Upper lobe of left lung (tissue), 6 donors: ENCODE measurements around the gene PLCB4. TPM values are rescaled to one million over a fixed set of nuclear protein-coding genes. Genes with fewer than 3 reads are reported as not detected.

Source experiments
- ATAC-seq, 2 donors: fragments of 200-7000 bp; cut with Tn5 transposase; one replicate each; pipeline ENCODE4 v1.9.1; 2022; ENCODE audit warnings: mild to moderate bottlenecking in 2 of 2, moderate library complexity in 2 of 2; ENCODE audit not compliant: low FRiP score in 2 of 2
- DNase-seq, 2 donors: peaks; one replicate each; pipeline ENCODE4 v3.0.0-alpha.2; 2019 to 2020
- H3K27ac ChIP-seq, 4 donors: fragments of 200-600 bp; sonication (generic); one replicate each; pipeline ENCODE4 v1.5.1; 2016 to 2019
- H3K27me3 ChIP-seq, 4 donors: fragments of 200-600 bp; sonication (generic); one replicate each; pipeline ENCODE4 v1.5.1; 2017 to 2019
- H3K36me3 ChIP-seq, 4 donors: fragments of 200-600 bp; sonication (generic); one replicate each; pipeline ENCODE4 v1.5.1; 2016 to 2019
- H3K4me1 ChIP-seq, 4 donors: fragments of 200-600 bp; sonication (generic); one replicate each; pipeline ENCODE4 v1.5.1; 2018 to 2019
- H3K4me3 ChIP-seq, 4 donors: fragments of 200-600 bp; sonication (generic); one replicate each; pipeline ENCODE4 v1.5.1; 2017 to 2019; ENCODE audit warnings: mild to moderate bottlenecking in 2 of 4, moderate library complexity in 1 of 4
- H3K9me3 ChIP-seq, 4 donors: fragments of 200-600 bp; sonication (generic); one replicate each; pipeline ENCODE4 v1.5.1; 2018 to 2019
- CTCF ChIP-seq, 6 experiments: fragments of 450-650 bp in 4 of 6; fragments of 200-600 bp in 2 of 6; sonication (generic) in 2 of 6; IDR thresholded peaks; one replicate each; pipeline ENCODE4 v1.5.1; 2016 to 2019; ENCODE audit warnings: antibody characterized with exemption in 6 of 6
- EP300 ChIP-seq, 4 donors: sonication (generic); formaldehyde crosslinking; IDR thresholded peaks; one replicate each; pipeline ENCODE4 v1.5.1; 2017; ENCODE audit warnings: antibody characterized with exemption in 4 of 4, control low read depth in 2 of 4
- POLR2A ChIP-seq, 4 donors: fragments of 450-650 bp; IDR thresholded peaks; one replicate each; pipeline ENCODE4 v1.5.1; 2016 to 2017; ENCODE audit warnings: antibody characterized with exemption in 4 of 4, mild to moderate bottlenecking in 2 of 4
- POLR2AphosphoS5 ChIP-seq, 2 donors: sonication (generic); formaldehyde crosslinking; IDR thresholded peaks; one replicate each; pipeline ENCODE4 v1.5.1; 2017; ENCODE audit warnings: antibody characterized with exemption in 2 of 2
- WGBS, 2 donors: methylation state at CpG; one replicate each; pipeline ENCODE4 v1.1.5; 2017 to 2018; 5-methylcytosine and 5-hydroxymethylcytosine counted together
- total RNA-seq, 6 donors: library from RNA; depleted of rRNA in 4 of 6; stranded (reverse); fragments of >200 nt in 4 of 6; gene quantifications; one replicate each; pipeline versions ENCODE4 v1.1.0 to v1.2.1, GENCODE V29; 2016 to 2021
- donor health status: DM: no; HTN: no; CAD: no; lungs with moderate emphysema.
- donor health status: DM: no; HTN: yes; CAD: no; lungs with severe emphysema.

PLCB4 gene
- total RNA-seq, 6 donors from 2014 or later = 5.7 to 15.2 (median 8.2) TPM

DNA sequence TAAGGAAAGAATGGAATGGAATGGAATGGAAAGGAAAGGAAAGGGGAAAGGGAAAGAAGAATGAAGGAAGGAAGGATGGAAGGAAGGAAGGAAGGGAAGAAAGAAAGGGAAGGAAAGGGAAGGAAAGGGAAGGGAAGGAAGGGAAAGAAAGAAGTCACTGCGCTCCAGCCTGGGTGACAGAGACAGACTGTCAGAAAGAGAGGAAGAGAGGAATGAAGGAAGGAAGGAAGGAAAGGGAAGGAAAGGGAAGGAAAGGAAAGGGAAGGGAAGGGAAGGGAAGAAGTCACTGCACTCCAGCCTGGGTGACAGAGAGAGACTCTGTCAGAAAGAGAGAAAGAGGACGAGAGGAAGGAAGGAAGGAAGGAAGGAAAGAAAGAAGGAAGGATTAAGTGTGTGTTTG, 224.3 kb downstream of the PLCB4 start:
- H3K4me3 ChIP-seq = no peak overlapping the region
- H3K4me1 ChIP-seq = peaks cover 0 to 6% (median 0%) of the 10 kb centered on the region in 4 donors
- H3K9me3 ChIP-seq = no peaks in the 10 kb centered on the region
- no peak overlapping the region for H3K27ac ChIP-seq
- no peaks in the 10 kb centered on the region for H3K27me3 ChIP-seq
- H3K36me3 ChIP-seq = no peaks in the 10 kb centered on the region
- no peak for ATAC-seq
- 80 to 84% methylated on average over 2 of the region's 2 CpGs for WGBS, 2 donors
- TF ChIP-seq POLR2A (IDR thresholded peaks at IDR 0.05) (no peak), CTCF (IDR thresholded peaks at IDR 0.05) (no peak), POLR2AphosphoS5 (IDR thresholded peaks at IDR 0.05) (no peak), EP300 (IDR thresholded peaks at IDR 0.05) (no peak)
- DNase-seq = no peak

DNA sequence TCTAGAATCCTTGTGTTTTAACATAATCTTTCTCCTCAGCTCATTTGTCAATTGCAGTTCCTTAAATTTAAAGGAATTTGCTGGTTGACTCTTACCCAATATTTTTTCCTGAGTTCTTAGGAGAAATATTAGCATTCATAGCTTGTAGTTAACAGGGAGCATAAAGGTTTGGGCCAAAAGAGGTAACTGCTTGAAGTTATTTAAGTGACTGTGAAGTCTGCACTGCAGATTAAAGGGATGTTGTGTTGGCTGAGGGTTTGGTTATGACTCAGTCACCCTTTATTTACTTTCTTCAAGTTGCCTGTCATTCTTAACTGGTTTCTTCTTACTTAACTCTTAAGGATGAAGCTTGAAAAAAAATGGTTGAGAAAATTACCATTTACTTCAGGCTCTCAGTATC, 225.2 kb downstream of the PLCB4 start:
- no peaks in the 10 kb centered on the region for H3K27me3 ChIP-seq
- H3K4me1 ChIP-seq = peaks cover 0 to 6% (median 0%) of the 10 kb centered on the region in 4 donors
- TF ChIP-seq POLR2AphosphoS5 (IDR thresholded peaks at IDR 0.05) = no peak
- no peak for TF ChIP-seq CTCF (IDR thresholded peaks at IDR 0.05)
- no peak for TF ChIP-seq EP300 (IDR thresholded peaks at IDR 0.05)
- TF ChIP-seq POLR2A (IDR thresholded peaks at IDR 0.05) = no peak
- H3K36me3 ChIP-seq = no peaks in the 10 kb centered on the region
- ATAC-seq = no peak
- DNase-seq = no peak
- no peak overlapping the region for H3K4me3 ChIP-seq
- H3K27ac ChIP-seq = no peak overlapping the region
- no peaks in the 10 kb centered on the region for H3K9me3 ChIP-seq

GRCh38 chr20:9298906-9299305, 230.0 kb downstream of the PLCB4 start:
- 63 to 64% methylated on average over 2 of the region's 2 CpGs for WGBS, 2 donors

DNA sequence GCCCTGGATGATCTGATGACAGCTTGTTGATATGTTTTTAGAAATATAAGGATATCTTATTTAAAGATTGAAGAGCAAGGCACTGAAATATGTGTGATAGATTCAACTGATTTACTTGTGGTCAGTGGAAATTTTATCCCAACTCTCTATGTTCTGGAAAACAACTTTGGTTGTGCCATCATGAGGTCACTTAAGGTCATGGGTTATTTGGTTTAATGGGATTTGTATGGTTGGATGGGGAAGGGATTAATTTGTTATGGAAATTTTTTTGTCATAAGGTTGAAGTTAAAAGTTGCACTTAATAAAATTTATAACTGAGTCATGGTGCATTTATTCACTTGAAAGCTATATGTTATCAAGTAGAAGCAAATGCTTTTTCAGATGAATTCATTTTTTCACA, 231.2 kb downstream of the PLCB4 start:
- no peaks in the 10 kb centered on the region for H3K9me3 ChIP-seq
- H3K27ac ChIP-seq = no peak overlapping the region
- H3K4me1 ChIP-seq = peaks cover 0 to 4% (median 2%) of the 10 kb centered on the region in 4 donors
- H3K27me3 ChIP-seq = no peaks in the 10 kb centered on the region
- H3K36me3 ChIP-seq = no peaks in the 10 kb centered on the region
- DNase-seq (no peak), ATAC-seq (no peak)
- TF ChIP-seq POLR2A (IDR thresholded peaks at IDR 0.05) (no peak), CTCF (IDR thresholded peaks at IDR 0.05) (no peak), POLR2AphosphoS5 (IDR thresholded peaks at IDR 0.05) (no peak), EP300 (IDR thresholded peaks at IDR 0.05) (no peak)
- no peak overlapping the region for H3K4me3 ChIP-seq

More at GRCh38 chr20:9298906-9299305, 230.0 kb downstream of the PLCB4 start:
- no peaks in the 10 kb centered on the region for H3K27me3 ChIP-seq
- H3K9me3 ChIP-seq = no peaks in the 10 kb centered on the region
- H3K4me1 ChIP-seq = peaks cover 0 to 7% (median 2%) of the 10 kb centered on the region in 4 donors
- ATAC-seq (no peak), DNase-seq (no peak)
- no peaks in the 10 kb centered on the region for H3K36me3 ChIP-seq
- no peak overlapping the region for H3K27ac ChIP-seq
- no peak overlapping the region for H3K4me3 ChIP-seq
- TF ChIP-seq POLR2AphosphoS5 (IDR thresholded peaks at IDR 0.05) = no peak
- TF ChIP-seq EP300 (IDR thresholded peaks at IDR 0.05) = no peak

- no peak for DNase-seq
- H3K36me3 ChIP-seq = no peaks in the 10 kb centered on the region
- no peaks in the 10 kb centered on the region for H3K9me3 ChIP-seq
- no peaks in the 10 kb centered on the region for H3K27me3 ChIP-seq
- peaks cover 0 to 4% (median 2%) of the 10 kb centered on the region in 4 donors for H3K4me1 ChIP-seq
- ATAC-seq = no peak
- 83 to 91% methylated on average over 1 of the region's 1 CpG for WGBS, 2 donors
- no peak overlapping the region for H3K27ac ChIP-seq
- TF ChIP-seq CTCF (IDR thresholded peaks at IDR 0.05) = no peak
- no peak for TF ChIP-seq EP300 (IDR thresholded peaks at IDR 0.05)
- no peak overlapping the region for H3K4me3 ChIP-seq
Observed at GRCh38 chr20:9300534-9300933, 231.6 kb downstream of the PLCB4 start.
